Measurements from ENCODE around the gene RBM44.
"Not testable (repeated sequence)": the region's sequence is repeated elsewhere in the genome, so short reads cannot be mapped to it uniquely, and the experiment has no call there.

RBM44 gene

GRCh38 chr2:237798236-237799059, at the start of gene RBM44:
Gene RBM44 (plus strand): TSS chr2:237798779. CDS start chr2:237813610, 14,831 bp downstream.
- no peak for DNase-seq (ENCODE audit: low spot score)

- DNase-seq (ENCODE audit: low spot score): no peak
Measured at GRCh38 chr2:237749002-237749401, 49.6 kb upstream of the RBM44 start.

GRCh38 chr2:237749961-237750360, 48.6 kb upstream of the RBM44 start:
- no peak for DNase-seq (ENCODE audit: low spot score)

GRCh38 chr2:237750441-237750840, 48.1 kb upstream of the RBM44 start:
- DNase-seq (ENCODE audit: low spot score): not testable (repeated sequence)

GRCh38 chr2:237752761-237753165, 45.8 kb upstream of the RBM44 start:
- DNase-seq (ENCODE audit: low spot score): peak; percentile 20

- DNase-seq (ENCODE audit: low spot score): no peak
Measured at GRCh38 chr2:237754182-237754581, 44.4 kb upstream of the RBM44 start.

GRCh38 chr2:237754626-237755248, 43.8 kb upstream of the RBM44 start:
- no peak for DNase-seq (ENCODE audit: low spot score)

- DNase-seq (ENCODE audit: low spot score): no peak
Measured at GRCh38 chr2:237757616-237758015, 41.0 kb upstream of the RBM44 start.

- no peak for DNase-seq (ENCODE audit: low spot score)
Measured at GRCh38 chr2:237758185-237758584, 40.4 kb upstream of the RBM44 start.

GRCh38 chr2:237759176-237759575, 39.4 kb upstream of the RBM44 start:
- no peak for DNase-seq (ENCODE audit: low spot score)

GRCh38 chr2:237760506-237761502, 37.8 kb upstream of the RBM44 start:
- DNase-seq (ENCODE audit: low spot score): no peak

GRCh38 chr2:237762291-237763182, 36.0 kb upstream of the RBM44 start:
- not testable (repeated sequence) for DNase-seq (ENCODE audit: low spot score)

GRCh38 chr2:237763812-237764211, 34.8 kb upstream of the RBM44 start:
- DNase-seq (ENCODE audit: low spot score): no peak

GRCh38 chr2:237765122-237765521, 33.5 kb upstream of the RBM44 start:
- DNase-seq (ENCODE audit: low spot score): not testable (repeated sequence)

- DNase-seq (ENCODE audit: low spot score): no peak
Measured at GRCh38 chr2:237765875-237766274, 32.7 kb upstream of the RBM44 start.

- DNase-seq (ENCODE audit: low spot score): no peak
Measured at GRCh38 chr2:237766340-237766739, 32.2 kb upstream of the RBM44 start.

GRCh38 chr2:237772513-237772912, 26.1 kb upstream of the RBM44 start:
- DNase-seq (ENCODE audit: low spot score): no peak

- no peak for DNase-seq (ENCODE audit: low spot score)
Measured at GRCh38 chr2:237773826-237774225, 24.8 kb upstream of the RBM44 start.

- peak; percentile 4 for DNase-seq (ENCODE audit: low spot score)
Measured at GRCh38 chr2:237774811-237775553, 23.6 kb upstream of the RBM44 start.

GRCh38 chr2:237779521-237779920, 19.1 kb upstream of the RBM44 start:
- DNase-seq (ENCODE audit: low spot score): no peak
